Fibroblast of peridontal ligament (primary cell): ENCODE results near the gene CRHR2.

Source experiments
- DNase-seq: peaks from one replicate; pipeline ENCODE4 v3.0.0-alpha.2; 2010; ENCODE audit errors: extremely low read depth

Gene CRHR2

DNA sequence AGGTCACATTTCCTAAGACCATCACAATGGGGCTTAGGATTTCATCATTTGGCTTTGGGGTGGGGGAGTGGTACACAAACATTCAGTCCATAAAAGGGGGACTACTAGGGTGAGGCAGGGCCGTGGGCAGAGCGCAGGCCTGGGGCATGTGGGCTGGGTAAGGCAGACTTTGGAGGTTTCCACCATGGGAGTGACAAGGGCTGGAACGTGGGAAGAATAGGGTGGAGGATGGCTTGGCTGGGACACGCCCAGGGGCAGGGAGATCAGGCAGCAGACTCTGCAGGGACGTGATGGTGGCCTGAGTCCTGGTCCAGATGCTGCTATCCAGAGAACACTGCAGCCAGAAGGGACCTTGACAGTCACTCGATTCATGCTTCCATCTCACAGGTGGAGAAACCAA, 24.7 kb upstream of the CRHR2 start:
- no peak for DNase-seq

DNA sequence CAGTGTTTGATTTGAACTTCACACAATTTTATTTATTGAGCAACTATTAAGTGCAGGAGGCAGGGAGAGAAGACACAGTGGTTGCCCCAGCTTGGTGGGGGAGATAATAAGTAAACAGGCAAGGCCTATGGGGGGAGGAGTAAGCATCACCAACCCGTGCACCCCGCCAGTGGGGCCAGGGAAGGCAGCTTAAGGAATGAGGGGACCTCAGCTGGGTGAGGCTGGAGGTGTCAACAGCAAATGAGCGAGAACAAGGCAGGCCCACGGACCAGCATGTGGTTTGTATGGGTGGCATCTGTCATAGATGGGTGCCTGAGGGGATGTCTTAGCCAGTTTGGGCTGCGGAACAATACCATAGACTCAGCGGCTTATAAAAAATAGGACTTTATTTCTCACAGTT, 24.1 kb upstream of the CRHR2 start:
- no peak for DNase-seq

DNA sequence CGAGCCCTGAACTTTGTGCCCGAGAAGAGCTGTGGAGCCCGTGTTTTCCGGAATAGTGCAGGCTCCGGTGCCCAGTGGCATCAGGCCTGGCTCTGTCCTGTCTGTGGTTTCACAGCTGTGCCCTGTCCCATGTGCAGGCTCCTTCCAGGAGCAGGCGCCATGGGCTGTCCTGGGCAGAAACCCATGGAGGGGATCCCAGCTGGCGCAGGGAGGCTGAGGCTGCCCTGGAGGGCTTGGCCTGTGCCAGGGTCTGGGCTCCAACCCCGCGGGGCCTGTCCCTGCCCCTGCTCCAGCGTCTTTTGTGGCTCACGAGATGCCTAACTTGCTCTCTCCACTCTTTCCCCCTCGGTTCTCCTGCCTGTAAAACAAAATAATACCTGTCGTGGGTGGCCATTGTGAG, 23.3 kb upstream of the CRHR2 start:
- no peak for DNase-seq

DNA sequence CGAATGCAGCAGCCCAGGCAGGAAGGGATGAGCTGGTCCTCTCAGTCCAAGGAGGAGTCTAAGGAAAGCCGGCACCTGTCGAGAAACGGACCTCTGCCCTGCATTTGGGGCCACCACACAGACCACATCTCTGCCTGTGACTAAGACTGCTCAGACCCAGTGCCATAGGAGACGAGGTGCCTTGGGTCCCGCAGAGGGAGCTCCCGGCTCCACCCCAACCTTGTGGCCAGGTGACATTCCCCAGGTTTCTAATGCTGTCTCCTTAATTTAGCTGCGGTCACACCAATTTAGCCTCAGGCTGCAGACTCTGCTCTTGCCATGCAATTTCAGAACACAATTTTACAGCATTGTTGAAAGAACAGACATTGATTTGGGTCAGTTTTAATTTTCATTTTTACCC, 22.8 kb upstream of the CRHR2 start:
- DNase-seq = no peak

DNA sequence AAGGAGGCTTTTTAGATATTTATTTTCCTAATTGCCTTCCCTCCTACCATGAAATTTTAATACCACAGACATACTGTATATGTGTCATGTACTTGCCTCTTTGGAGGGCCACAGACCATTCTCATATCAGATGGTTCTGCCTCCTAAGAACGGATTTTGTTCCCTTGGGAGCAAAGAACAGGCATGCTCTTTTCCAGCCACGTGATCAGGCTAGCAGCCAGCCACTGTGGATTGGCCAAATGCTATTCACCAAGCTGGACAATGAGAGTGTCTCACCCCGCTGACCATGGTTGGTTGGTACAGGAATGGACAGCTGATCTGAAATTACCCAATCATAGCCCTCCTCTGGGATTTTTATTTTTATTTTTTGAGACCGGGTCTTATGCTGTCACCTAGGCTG, 21.5 kb upstream of the CRHR2 start:
- no peak for DNase-seq

DNA sequence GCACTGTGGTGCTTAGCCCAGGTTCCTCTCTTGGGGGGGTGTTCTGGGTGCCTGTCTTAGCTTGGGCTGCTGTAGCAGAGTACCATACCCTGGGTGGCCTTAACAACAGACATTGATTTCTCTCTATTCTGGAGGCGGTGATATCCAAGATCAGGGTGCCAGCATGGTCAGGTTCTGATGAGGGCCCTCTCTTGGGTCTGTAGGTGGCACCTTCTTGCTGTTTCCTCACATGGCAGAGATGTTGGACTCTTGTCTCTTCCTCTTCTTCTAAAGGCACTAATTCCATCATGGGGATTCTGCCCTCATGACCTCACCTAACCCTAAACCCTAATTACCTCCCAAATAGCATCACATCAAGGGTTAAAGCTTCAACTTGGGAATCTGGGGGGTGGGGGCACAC, 19.9 kb upstream of the CRHR2 start:
- DNase-seq = no peak

DNA sequence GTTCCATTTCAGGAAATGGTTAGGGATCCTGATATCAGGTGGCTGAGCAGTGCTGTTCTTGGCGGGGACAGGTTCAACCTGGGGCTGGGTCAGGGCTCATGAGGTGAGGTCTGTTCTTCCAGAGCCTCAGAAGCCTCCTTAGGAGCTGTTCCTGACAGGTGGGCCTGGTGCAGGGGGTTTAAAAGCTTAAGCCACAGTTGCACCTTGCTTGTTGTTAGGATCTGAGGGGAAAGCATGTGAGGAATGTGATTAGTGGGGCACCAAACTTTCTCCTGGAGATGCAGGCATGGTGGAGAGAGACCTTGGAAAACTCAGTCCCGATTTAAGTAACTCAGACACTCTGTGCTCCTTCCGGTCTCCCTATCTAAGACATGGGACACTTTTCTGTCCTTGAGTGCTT, 18.7 kb upstream of the CRHR2 start:
- no peak for DNase-seq

DNA sequence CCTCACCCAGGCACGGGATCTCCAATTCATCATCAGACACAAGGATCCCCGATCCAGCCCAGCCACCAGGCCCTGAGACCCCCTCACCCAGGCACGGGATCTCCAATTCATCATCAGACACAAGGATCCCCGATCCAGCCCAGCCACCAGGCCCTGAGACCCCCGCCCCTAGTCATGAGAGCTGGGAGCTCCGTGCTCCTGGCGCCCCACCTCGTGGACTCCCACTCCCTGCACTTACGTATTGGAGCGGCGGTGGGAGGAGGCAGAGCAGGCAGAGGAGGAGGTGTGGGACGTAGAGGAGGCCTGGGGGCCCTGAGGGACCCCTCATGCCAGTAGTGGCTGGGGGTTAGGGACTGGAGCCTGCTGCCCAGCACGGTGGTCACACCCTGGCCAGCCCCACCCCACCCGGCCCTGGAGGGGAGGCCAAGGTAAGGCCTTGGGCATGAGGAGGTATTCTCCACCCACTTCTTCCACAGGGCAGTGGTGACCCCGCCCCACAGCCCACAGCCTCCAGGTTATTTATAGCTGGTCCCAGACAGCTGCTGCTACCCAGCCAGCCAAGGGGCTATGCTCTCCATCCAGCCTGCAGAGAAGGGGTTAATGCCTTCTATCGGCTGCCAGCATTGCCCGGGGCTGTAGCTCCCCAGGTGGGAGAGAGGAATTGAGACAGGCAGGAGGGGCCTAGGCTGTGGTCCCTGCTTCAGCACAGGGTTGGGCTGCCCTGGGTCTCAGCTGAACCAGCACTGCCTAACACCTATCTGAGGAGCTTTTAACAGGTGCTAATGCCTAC, 17.6 kb upstream of the CRHR2 start:
- no peak for DNase-seq

DNA sequence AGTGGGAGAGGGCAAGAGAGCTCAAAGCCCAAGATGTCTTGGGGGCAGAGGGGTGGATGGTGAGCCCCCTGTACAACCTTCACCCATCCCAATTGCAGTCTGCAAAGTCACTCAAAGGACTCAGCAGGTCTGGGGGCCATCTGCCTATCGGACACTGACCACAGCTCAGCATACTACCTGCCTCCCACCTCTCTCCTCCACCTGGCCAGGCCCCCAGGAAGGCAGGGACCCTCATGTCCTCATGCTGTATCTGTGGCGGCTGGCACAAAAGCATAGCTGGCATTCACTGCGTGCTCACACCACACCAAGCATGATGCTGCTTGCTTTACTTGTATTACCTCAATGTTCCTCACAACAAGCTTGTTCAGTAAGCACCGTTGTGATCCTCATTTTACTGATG, 16.2 kb upstream of the CRHR2 start:
- DNase-seq = no peak

DNA sequence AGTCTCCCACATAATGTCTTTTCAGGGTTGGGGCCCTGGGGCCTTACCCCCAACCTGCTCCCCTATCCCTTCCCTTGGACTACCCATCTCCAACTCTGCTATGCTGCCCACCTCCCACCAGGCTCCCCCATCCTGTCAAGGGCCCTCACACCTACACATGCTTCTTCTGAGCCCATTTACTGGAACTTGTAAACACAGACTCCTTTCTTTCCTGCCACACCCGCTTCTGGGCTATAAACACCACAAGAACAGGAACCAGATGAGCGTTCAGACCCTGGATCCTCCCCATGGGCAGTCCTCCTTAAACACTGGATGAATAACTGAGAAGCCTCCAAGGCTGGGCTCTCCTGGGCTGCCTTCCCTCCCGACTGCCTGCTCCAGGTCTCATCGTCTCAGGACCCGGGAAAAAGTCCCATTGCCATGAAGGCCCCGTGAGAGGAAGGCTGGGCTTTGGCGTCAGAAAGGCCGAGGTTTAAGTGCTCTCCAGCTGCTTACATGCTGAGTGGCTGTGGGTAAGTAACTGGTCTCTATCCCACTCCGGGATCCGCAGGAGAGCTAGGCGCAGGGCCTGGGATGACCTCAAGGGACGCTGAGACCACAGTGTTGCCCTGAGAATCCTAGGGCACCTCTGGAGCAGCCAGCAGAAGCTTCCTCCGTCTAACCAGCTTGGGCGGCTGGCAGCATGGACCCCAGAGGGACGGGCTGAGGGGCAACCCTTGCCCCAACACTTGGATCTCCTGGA, 15.6 kb upstream of the CRHR2 start:
- no peak for DNase-seq

DNA sequence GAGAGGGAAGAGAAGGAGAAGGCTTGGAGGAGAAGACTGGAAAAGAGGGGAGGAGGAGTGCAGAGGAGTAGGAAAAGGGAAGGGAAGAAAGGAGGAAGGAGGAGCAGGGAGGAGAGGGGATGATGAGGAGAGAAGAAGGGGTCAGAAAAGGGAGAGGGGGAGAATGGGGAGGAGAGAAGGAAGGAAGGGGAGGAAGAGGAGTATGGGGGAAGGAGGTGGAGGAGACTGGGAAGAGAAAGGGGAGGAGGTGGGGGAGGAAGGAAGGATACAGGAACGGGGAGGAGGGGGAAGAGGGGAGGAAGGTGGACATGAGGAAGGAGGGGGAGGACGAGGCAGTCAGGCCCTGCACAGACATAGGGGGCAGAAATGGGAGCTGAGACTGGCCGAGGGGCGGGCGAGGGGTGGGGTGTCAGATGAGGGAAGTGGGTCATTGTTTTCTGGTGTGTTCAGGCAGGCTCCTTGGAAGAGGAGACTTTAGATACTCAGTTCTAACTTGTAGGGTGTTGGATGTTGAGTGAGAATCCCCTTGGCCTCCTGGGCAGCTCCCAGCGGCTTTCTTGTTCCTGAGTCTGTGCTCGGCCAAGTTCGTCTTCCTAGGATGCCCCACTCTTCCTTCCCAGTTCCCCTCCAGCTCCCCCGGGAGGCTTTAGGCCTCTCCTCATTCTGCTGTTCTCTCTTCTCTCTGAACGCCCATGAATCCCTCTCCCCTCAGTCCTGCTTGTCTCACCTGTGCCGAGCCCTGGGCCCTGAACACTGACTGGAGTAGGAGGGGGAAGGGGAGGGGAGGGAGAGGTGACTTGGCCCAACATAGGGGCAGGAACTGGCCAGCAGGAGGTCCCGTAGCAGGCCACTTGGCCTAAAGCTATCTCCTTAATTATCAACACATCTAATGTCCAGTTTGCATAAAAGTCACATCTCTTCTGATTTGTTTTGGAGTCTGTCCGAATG, 12.8 kb upstream of the CRHR2 start:
- DNase-seq = no peak

DNA sequence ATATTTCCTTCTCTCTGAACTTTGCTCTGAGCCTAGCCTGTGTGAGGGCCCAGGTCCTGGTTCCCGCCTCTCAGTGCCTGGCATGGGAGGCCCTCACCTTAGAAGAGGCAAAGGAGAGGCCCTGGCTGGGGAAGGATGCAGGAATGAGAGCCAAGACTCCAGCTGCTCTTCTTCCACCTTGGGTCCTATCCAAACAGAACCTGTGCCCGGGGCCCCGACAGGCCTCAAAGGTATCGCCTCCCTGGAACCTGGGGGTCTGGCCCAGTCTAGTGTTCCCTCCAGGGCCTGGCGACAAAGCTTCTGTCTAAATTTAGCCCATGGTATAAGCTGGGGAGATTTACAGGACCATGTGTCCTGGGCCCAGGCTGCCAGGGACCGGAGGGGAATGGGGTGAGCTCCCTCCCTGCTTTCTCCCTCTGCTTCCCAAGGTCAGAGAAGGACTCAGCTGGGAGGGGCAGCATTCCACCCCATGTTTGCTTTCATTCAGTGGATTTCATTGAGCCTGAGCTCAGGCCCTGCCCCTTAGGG, 12.0 kb upstream of the CRHR2 start:
- no peak for DNase-seq

DNA sequence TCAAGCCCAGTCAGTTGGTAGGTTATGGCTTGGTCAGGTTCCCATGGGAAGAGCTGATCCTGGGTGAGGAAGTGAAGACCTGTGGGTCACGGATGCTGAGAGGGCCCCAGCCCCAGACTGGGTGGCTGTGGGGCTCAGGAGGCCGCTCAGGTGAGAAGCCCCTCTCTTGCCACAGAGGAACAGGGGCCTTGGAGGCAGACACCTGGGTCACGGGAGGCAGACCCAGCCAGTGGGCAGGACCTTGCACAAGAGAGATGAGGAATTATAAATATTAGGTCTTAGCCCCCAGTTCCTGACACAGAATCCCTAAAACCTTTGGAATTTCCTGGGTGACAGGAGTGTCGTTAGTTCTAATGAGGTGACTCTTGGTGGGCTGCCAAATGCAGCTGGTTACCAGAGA, 10.6 kb upstream of the CRHR2 start:
- DNase-seq = no peak

DNA sequence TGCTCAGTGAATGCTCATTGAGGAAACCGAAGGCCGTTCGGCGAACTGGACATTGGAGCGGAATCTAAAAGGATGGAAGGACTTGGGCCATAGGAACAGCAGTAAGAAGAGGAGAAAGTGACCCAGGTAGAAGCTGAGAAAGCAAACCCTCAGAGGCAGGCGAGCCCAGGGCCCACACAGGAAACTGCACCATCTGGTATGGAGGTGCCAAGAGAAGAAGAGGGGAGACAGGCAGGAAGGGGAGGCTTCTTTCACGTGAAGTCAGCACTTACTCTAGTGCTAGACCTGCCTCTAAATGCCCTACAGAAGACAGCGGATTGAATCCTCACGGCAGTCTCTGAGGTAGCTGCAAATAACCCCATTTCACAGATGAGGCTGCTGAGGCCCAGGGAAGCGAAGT, 10.2 kb upstream of the CRHR2 start:
- no peak for DNase-seq

DNA sequence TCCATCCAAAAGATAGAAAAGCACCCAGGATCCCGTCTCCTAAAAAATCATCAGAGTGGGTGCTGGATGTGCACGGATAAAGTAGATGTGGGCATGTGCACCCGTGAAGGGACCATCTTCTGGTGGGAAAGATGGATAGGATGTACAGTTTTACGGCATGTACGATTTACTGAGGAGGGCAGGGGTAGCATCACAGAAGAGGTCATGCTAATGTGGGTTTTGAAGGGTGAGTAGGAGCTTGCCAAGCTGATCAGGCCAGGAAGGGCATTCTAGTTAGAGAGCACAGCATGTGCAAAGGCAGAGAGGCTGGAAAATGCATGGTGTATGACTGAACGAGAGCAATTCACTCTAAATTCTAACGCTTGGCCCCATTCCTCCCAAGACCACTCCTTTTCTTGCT, 7.8 kb upstream of the CRHR2 start:
- DNase-seq = no peak

DNA sequence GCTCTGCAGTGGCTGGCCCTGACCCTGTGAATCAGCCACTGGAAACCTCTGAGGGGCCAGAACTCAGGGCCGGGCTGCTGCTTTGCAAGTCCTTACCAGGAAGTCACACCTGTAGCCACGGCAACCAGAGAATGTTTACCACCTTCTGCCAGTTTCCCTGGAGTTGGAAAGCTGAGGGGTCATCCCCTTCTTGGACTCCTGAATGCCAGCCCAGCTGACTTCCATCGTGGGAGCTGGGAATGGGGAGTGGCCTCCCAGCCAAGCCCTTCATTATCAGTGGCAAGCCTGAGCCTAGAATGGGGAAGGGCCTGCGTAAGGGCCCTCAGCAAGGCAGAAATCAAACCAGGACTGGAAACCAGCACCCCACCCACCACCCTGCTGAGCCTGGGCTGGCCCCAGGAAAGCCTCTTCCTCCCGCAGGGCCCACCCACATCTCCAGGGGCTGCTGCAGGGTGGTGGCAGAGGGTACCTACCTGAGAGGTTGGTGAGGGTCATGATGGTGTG, 6.5 kb upstream of the CRHR2 start:
- no peak for DNase-seq

DNA sequence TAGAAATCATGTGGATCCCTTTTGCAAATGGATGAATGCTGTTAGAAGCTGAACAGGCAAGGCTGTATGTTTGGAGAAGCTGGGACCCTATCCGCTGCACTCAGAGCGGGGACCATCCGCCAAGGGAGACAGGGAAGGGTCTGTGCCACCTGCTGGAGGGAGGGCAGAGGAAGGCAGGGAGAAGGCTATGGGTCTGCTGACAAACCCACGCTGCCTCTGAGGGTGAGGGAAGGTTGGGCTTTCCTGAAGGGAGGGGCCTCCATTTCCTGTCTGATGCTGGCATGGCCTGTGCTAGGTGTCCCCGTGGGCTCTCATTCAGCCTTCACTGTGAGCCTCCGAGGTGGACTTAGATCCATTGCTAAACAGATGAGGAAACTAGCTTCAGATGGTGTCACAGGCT, 5.3 kb upstream of the CRHR2 start:
- DNase-seq = no peak

DNA sequence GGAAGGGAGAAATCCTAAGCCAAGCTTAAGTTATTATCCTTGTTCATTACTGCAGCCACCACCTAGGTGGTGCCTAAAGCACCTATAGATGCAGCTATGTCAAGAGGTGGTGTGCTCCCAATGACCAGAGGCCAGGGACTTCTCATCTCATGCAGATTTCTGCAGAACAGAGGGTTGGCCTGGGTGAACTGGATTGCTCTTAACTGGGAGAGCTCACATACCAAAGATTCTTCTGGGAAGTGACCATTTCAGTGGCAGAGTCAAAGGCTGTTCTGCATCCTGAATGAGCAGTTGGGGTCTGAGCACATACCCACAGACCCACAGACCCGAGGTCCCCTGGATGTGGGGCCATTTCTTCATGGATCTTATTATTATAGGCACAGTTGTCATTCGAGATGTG, 2.1 kb upstream of the CRHR2 start:
- no peak for DNase-seq

DNA sequence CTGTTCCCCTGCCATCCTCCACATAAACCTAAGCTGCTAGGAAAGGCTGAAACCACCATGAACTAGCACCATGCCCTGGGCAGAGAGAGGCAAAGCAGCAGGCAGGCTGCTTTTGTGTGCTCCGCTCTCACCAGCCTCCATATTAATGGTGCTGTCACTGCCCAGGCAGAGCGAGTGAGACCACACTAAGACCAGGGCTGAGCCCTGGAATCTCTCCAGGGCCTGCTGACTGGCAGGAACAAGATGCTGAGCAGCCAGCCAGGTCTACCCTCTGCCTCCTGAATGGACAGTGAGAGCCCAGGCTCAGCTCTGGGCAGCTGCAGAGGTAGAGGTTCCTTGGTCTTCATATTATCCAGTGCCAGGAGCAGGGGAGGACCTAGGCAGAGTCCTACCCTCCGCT, 1.6 kb upstream of the CRHR2 start:
- no peak for DNase-seq

DNA sequence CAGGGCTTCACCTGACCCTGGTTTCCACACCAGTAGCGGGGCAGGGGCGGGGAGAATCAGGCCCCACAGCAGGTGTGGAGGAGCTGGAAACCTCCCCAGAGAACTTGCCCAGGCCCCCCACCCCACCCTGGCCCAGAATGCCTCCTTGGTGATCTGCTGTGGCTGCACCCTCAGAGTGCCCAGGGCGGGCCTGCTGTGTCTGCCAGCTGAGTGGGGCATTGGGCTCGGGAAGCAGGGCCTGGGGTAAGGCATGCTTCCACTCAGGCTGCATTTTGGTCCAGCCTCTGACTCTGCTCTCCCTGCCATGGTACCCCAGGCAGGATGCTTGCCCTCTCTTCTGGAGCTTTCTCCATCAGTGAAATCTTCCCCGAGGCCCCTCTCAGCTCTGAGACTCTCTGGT, 1.1 kb upstream of the CRHR2 start:
- DNase-seq = no peak

DNA sequence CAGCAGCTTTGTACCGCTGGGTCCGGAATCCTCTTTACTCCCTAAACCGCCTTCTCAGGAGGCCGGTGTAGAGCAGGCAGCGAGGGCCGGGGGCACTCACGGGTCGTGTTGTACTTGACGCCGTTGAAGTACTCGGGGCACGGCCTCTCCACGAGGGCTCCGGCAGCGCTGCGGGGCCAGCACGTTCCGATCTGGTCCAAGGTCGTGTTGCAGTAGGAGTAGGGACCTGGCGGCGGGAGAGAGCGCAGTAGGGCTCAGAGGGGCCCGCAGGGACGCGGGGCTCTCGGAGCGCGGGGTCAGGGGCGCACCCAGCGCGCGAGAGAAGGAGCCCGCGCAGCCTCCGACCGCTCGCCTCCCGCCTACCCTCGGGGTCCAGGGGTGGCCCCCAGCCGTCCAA, 443 bp downstream of the CRHR2 start:
- no peak for DNase-seq

DNA sequence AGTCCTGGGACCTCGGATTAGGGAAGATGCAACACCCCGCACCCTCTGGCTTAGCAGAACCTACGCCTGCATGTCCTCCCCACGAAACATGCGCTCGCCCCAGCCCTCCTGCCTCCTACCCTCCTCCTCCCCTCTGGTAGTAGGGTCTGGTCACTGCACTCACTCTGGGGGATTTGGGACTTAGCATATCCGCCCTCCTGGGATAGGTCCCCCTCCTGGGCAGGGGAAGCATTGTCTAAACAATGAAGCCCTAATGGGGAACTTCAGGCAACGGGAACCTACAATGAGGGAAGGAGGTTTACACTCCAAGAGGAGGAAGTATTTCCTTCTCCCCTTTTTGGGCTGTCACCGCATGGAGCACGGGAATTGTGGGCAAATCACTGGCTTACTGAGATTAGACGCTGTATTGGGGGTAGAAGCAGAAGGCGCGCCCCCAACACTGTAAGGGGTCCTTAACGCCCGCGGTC, 892 bp downstream of the CRHR2 start:
- DNase-seq = no peak
